Breast epithelium (tissue), 3 donors: ENCODE data around the gene NDC1.

Experiments used
- POLR2A ChIP-seq: fragments of 450-650 bp; IDR thresholded peaks from one replicate; pipeline ENCODE4 v1.6.1; 2016; ENCODE audit warnings: antibody characterized with exemption, mild to moderate bottlenecking, moderate library complexity
- POLR2AphosphoS5 ChIP-seq, 3 donors: sonication (generic); formaldehyde crosslinking; IDR thresholded peaks; one replicate each; pipeline ENCODE4 v1.6.1; 2017; ENCODE audit warnings: antibody characterized with exemption in 3 of 3
- TF ChIP-seq, protein P1 (sequence below), 3 donors: fragments of 450-650 bp; IDR thresholded peaks; one replicate each; pipeline ENCODE4 v1.5.1; 2016 to 2017; ENCODE audit warnings: antibody characterized with exemption in 3 of 3, mild to moderate bottlenecking in 3 of 3, moderate library complexity in 3 of 3

GRCh38 chr1:53740621-53741105, 97.4 kb downstream of the NDC1 start:
- TF ChIP-seq POLR2A: no peak
- TF ChIP-seq, protein P1, sequence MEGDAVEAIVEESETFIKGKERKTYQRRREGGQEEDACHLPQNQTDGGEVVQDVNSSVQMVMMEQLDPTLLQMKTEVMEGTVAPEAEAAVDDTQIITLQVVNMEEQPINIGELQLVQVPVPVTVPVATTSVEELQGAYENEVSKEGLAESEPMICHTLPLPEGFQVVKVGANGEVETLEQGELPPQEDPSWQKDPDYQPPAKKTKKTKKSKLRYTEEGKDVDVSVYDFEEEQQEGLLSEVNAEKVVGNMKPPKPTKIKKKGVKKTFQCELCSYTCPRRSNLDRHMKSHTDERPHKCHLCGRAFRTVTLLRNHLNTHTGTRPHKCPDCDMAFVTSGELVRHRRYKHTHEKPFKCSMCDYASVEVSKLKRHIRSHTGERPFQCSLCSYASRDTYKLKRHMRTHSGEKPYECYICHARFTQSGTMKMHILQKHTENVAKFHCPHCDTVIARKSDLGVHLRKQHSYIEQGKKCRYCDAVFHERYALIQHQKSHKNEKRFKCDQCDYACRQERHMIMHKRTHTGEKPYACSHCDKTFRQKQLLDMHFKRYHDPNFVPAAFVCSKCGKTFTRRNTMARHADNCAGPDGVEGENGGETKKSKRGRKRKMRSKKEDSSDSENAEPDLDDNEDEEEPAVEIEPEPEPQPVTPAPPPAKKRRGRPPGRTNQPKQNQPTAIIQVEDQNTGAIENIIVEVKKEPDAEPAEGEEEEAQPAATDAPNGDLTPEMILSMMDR (IDR thresholded peaks at IDR 0.05): no peak
- no peak for TF ChIP-seq POLR2AphosphoS5 (IDR thresholded peaks at IDR 0.05)
